ENCODE results near the gene ASB16. TPM values are rescaled to one million over a fixed set of nuclear protein-coding genes. Genes with fewer than 3 reads are reported as not detected.

Gene ASB16
- total RNA-seq, 4 donors from 2014 or later, result 0.11 TPM; not detected in 3

- WGBS, 2 donors, result 84 to 100% methylated on average over 1 to 3 of the region's 5 CpGs
- Histone ChIP-seq H3K27ac (peak overlapping the region; percentile 59 to 71 (median 64)), H3K9me3 (no peaks in the 10 kb centered on the region), H3K4me1 (peaks cover 20 to 56% (median 36%) of the 10 kb centered on the region in 3 donors), H3K36me3 (peaks cover 39 to 82% (median 50%) of the 10 kb centered on the region in 3 donors), H3K27me3 (no peaks in the 10 kb centered on the region), H3K4me3 (no peak overlapping the region)
- intact Hi-C loops (cut with DNase I), result no loop called here
- TF ChIP-seq, protein P1, sequence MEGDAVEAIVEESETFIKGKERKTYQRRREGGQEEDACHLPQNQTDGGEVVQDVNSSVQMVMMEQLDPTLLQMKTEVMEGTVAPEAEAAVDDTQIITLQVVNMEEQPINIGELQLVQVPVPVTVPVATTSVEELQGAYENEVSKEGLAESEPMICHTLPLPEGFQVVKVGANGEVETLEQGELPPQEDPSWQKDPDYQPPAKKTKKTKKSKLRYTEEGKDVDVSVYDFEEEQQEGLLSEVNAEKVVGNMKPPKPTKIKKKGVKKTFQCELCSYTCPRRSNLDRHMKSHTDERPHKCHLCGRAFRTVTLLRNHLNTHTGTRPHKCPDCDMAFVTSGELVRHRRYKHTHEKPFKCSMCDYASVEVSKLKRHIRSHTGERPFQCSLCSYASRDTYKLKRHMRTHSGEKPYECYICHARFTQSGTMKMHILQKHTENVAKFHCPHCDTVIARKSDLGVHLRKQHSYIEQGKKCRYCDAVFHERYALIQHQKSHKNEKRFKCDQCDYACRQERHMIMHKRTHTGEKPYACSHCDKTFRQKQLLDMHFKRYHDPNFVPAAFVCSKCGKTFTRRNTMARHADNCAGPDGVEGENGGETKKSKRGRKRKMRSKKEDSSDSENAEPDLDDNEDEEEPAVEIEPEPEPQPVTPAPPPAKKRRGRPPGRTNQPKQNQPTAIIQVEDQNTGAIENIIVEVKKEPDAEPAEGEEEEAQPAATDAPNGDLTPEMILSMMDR (IDR thresholded peaks at IDR 0.05), result no peak
- no peak for DNase-seq
These were observed 22.2 kb downstream of the ASB16 start for GRCh38 chr17:44192750-44193149.

GRCh38 chr17:44193326-44194084 is 23.0 kb downstream of the ASB16 start:
- intact Hi-C loops (cut with DNase I), result no loop called here
- H3K36me3 ChIP-seq, result peaks cover 39 to 82% (median 50%) of the 10 kb centered on the region in 3 donors

GRCh38 chr17:44197107-44197506 is 26.6 kb downstream of the ASB16 start:
- H3K36me3 ChIP-seq, result peaks cover 28 to 52% (median 39%) of the 10 kb centered on the region in 3 donors
- H3K9me3 ChIP-seq, result no peaks in the 10 kb centered on the region
- no peak overlapping the region for H3K4me3 ChIP-seq
- no peak for TF ChIP-seq POLR2A (IDR thresholded peaks at IDR 0.05)
- TF ChIP-seq, protein P1 (IDR thresholded peaks at IDR 0.05), result no peak
- peaks cover 26 to 53% (median 36%) of the 10 kb centered on the region in 3 donors for H3K4me1 ChIP-seq
- H3K27ac ChIP-seq, result peak overlapping the region in 2 of 4 donors; percentile 99 to 100
- DNase-seq, result no peak
- WGBS, 2 donors, result 92 to 93% methylated on average over 5 to 6 of the region's 15 CpGs
- intact Hi-C loops (cut with DNase I), result no loop called here
- H3K27me3 ChIP-seq, result no peaks in the 10 kb centered on the region

More at GRCh38 chr17:44193326-44194084, 23.0 kb downstream of the ASB16 start:
- DNase-seq, result no peak
- Histone ChIP-seq H3K9me3 (no peaks in the 10 kb centered on the region), H3K4me3 (no peak overlapping the region), H3K27ac (peak overlapping the region; percentile 59 to 71 (median 64)), H3K27me3 (no peaks in the 10 kb centered on the region), H3K4me1 (peaks cover 27 to 56% (median 34%) of the 10 kb centered on the region in 3 donors)
- TF ChIP-seq POLR2A (IDR thresholded peaks at IDR 0.05), result no peak
- TF ChIP-seq, protein P1 (IDR thresholded peaks at IDR 0.05), result no peak
- 45 to 84% methylated on average over 6 to 7 of the region's 14 CpGs for whole genome bisulfite sequencing, 2 donors

DNA sequence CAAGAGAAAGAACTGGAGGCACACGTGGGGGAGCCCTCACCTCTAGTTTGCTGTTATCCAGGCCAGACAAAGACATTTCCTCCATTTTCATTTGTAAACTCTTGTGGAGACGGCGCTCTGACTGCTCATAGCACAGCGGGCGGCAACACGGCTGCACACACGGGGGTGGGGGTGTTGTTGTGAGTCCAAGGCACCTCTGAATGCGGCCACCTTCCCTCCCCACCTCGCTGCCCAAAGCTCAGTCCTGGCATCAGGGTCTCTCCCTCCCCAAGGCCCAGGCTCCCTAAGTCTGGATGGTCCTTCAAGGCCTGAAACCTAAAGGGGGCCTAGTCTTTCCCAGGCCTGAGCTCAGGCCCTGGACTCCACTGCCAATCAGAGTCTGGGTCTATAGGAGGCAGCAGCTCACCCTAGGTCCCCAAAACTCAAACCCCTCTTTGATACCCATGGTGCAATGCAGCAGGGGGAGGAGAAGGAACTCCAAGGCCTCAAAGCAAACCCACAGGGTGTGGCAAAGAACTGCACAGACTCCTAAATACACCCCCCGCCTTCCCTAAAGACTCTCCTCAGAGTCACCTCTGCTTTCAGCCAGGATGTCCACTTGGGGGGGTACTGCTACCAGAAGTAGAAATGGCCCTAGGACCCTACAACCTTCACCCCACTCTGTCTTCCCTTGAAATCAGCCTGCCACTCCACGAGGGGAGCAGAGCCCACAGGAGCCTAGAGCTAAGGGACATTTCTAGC is 27.6 kb downstream of the ASB16 start:
- H3K27me3 ChIP-seq, result no peaks in the 10 kb centered on the region
- H3K4me3 ChIP-seq, result peak overlapping the region; percentile 85 to 98 (median 89)
- intact Hi-C loops (cut with DNase I), result no loop called here
- TF ChIP-seq, protein P1 (IDR thresholded peaks at IDR 0.05), result peak in 1 of 6 experiments; percentile 7
- TF ChIP-seq POLR2A (IDR thresholded peaks at IDR 0.05), result peak in 2 of 4 donors; percentile 36 to 47
- H3K36me3 ChIP-seq, result peaks cover 28 to 47% (median 36%) of the 10 kb centered on the region in 3 donors
- DNase-seq, result no peak
- peaks cover 19 to 48% (median 27%) of the 10 kb centered on the region in 3 donors for H3K4me1 ChIP-seq
- WGBS, 2 donors, result 7 to 20% methylated on average over 1 to 2 of the region's 11 CpGs
- H3K27ac ChIP-seq, result peak overlapping the region; percentile 96 to 100 (median 99)
- H3K9me3 ChIP-seq, result no peaks in the 10 kb centered on the region
